Smooth muscle cell (in vitro differentiated cells): ENCODE data around the gene WIPF2. TPM values are rescaled to one million over a fixed set of nuclear protein-coding genes. Genes with fewer than 3 reads are reported as not detected.

ENCODE experiments used
- DNase-seq: peaks from one replicate; lab custom pipeline; 2025; ENCODE audit not compliant: unreplicated experiment; lab: John Stamatoyannopoulos, UW
- H2AFZ ChIP-seq: fragments of 200-600 bp; sonication (generic); 2 replicates; pipeline ENCODE4 v1.6.0; 2016; ENCODE audit warnings: antibody characterized with exemption, low read depth, mild to moderate bottlenecking
- H3F3A ChIP-seq: fragments of 200-600 bp; sonication (generic); 2 replicates; pipeline ENCODE4 v1.6.0; 2017; ENCODE audit warnings: antibody characterized with exemption, low read depth
- H3K27ac ChIP-seq: fragments of 200-600 bp; sonication (generic); 2 replicates; pipeline ENCODE4 v1.5.1; 2016; ENCODE audit warnings: low read depth, mild to moderate bottlenecking
- H3K27me3 ChIP-seq: fragments of 200-600 bp; sonication (generic); 2 replicates; pipeline ENCODE4 v1.6.1; 2016; ENCODE audit warnings: low read depth, mild to moderate bottlenecking
- H3K36me3 ChIP-seq: fragments of 200-600 bp; sonication (generic); 2 replicates; pipeline ENCODE4 v1.5.1; 2016; ENCODE audit warnings: low read depth
- H3K4me1 ChIP-seq: fragments of 200-600 bp; sonication (generic); 2 replicates; pipeline ENCODE4 v1.5.1; 2016; ENCODE audit warnings: low read depth
- H3K4me2 ChIP-seq: fragments of 200-600 bp; sonication (generic); 2 replicates; pipeline ENCODE4 v1.6.0; 2016; ENCODE audit warnings: mild to moderate bottlenecking
- H3K4me3 ChIP-seq: fragments of 200-600 bp; sonication (generic); 2 replicates; pipeline ENCODE4 v1.5.1; 2016; ENCODE audit warnings: mild to moderate bottlenecking
- H3K79me2 ChIP-seq: fragments of 200-600 bp; sonication (generic); 2 replicates; pipeline ENCODE4 v1.6.0; 2016; ENCODE audit warnings: low read depth, mild to moderate bottlenecking
- H3K9ac ChIP-seq: fragments of 200-600 bp; sonication (generic); 2 replicates; pipeline ENCODE4 v1.6.0; 2016; ENCODE audit warnings: low read depth
- H3K9me3 ChIP-seq: fragments of 200-600 bp; sonication (generic); replicated peaks from 2 replicates; pipeline ENCODE4 v1.5.1; 2016; ENCODE audit warnings: low read depth
- H4K20me1 ChIP-seq: fragments of 200-600 bp; sonication (generic); 2 replicates; pipeline ENCODE4 v1.6.0; 2016; ENCODE audit warnings: low read depth
- WGBS: methylation state at CpG from one replicate; pipeline ENCODE4 v1.1.7; 2016; ENCODE audit warnings: low lambda C conversion rate; 5-methylcytosine and 5-hydroxymethylcytosine counted together
- polyA plus RNA-seq: library from polyadenylated mRNA; unstranded; fragments of >200 nt; fragmentation: Nextera tagmentation; extraction: Ambion mirVana; gene quantifications from 2 replicates; pipeline ENCODE4 v1.2.1, GENCODE V29; 2016
- total RNA-seq: library from RNA; depleted of rRNA; stranded (reverse); fragments of >200 nt; gene quantifications from 2 replicates; pipeline ENCODE4 v1.2.3, GENCODE V29; 2014
- TF ChIP-seq, protein P1 (sequence below): fragments of 200-600 bp; sonication (generic); IDR thresholded peaks from 2 replicates; pipeline ENCODE4 v1.5.1; 2017; ENCODE audit warnings: borderline replicate concordance, mild to moderate bottlenecking, antibody characterized with exemption; ENCODE audit not compliant: insufficient read depth, poor library complexity, severe bottlenecking

Gene WIPF2, protein sequence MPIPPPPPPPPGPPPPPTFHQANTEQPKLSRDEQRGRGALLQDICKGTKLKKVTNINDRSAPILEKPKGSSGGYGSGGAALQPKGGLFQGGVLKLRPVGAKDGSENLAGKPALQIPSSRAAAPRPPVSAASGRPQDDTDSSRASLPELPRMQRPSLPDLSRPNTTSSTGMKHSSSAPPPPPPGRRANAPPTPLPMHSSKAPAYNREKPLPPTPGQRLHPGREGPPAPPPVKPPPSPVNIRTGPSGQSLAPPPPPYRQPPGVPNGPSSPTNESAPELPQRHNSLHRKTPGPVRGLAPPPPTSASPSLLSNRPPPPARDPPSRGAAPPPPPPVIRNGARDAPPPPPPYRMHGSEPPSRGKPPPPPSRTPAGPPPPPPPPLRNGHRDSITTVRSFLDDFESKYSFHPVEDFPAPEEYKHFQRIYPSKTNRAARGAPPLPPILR
- total RNA-seq (6.5 and 6.7 TPM in 2 replicates), polyA plus RNA-seq (13.9 and 19.6 TPM in 2 replicates)

DNA sequence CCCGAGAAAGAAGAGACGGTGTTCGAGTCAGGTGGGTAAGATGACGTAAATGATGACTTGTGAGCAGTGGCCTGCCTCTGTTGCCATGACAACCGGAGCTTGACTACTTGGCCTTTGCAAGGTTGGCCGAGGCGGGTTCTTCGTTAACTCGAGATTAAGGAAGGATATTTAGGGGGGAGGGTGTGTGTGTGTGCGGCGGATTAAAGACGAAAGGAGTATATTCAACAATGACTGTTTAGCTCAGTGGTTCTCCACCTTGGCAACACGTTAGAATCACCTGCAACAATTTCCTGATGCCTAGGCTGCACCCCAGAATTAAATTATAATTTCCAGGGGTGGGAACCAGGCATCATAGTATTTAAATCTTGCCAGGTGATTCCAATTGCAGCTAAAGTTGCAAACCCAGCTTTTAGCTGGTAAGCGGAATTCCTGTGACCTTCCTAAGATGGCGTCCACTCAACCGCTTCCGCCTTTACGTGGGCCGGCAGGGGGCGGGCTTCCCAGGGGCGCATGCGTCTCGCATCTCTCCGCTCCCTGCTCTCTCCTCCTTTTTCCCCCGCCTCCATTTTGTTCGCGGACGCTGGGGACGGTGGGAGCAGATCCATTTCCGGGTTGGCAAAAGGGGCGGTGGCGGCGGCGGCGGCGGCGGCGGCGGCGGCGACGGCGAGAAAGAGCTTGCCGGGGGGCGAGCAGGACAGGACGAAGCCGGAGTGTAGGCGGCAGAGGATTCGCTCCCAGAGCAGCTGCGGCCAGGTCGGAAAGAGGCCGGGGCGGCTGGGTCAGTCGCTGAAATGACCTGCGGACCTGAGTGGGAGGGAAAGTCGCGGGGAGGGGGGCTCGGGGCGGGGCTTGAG, at the start of gene WIPF2:
TSS of gene WIPF2 (plus strand) at position 565 of the 854 bp plus-strand sequence. CDS start 37,156 bp downstream, outside the sequence.
- no peaks in the 10 kb centered on the region for H3K4me1 ChIP-seq
- WGBS = 6% methylated on average over 52 of the region's 59 CpGs

DNA sequence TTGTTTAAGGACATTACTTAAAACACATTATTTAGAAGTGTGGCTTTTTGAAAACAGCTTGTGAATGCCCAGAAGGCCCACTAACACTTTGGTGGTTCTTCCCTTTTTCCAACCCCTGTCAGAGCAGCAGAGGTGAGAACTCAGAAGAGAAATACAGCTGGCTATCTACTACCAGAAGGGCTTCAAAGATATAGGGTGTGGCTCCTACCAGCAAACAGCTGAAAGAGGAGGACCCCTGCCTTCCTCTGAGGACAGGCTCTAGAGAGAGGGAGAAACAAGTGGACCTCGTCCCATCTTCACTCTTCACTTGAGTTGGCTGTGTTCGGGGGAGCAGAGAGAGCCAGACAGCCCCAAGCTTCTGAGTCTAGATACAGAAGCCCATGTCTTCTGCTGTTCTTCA, 48.8 kb upstream of the WIPF2 start:
- H2AFZ ChIP-seq = no peak overlapping the region
- peaks cover 18% of the 10 kb centered on the region for H3F3A ChIP-seq
- H3K4me2 ChIP-seq = no peak overlapping the region
- H3K36me3 ChIP-seq = peaks cover 8% of the 10 kb centered on the region
- no peak overlapping the region for H3K4me3 ChIP-seq
- H3K79me2 ChIP-seq = peaks cover 6% of the 10 kb centered on the region
- DNase-seq = no peak
- no peaks in the 10 kb centered on the region for H3K27me3 ChIP-seq
- 93% methylated on average over 2 of the region's 2 CpGs for WGBS
- H3K9me3 ChIP-seq = no peaks in the 10 kb centered on the region
- H3K9ac ChIP-seq = no peak overlapping the region
- H3K4me1 ChIP-seq = no peaks in the 10 kb centered on the region
- TF ChIP-seq, protein P1, sequence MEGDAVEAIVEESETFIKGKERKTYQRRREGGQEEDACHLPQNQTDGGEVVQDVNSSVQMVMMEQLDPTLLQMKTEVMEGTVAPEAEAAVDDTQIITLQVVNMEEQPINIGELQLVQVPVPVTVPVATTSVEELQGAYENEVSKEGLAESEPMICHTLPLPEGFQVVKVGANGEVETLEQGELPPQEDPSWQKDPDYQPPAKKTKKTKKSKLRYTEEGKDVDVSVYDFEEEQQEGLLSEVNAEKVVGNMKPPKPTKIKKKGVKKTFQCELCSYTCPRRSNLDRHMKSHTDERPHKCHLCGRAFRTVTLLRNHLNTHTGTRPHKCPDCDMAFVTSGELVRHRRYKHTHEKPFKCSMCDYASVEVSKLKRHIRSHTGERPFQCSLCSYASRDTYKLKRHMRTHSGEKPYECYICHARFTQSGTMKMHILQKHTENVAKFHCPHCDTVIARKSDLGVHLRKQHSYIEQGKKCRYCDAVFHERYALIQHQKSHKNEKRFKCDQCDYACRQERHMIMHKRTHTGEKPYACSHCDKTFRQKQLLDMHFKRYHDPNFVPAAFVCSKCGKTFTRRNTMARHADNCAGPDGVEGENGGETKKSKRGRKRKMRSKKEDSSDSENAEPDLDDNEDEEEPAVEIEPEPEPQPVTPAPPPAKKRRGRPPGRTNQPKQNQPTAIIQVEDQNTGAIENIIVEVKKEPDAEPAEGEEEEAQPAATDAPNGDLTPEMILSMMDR = no peak
- no peak overlapping the region for H3K27ac ChIP-seq
- peaks cover 20% of the 10 kb centered on the region for H4K20me1 ChIP-seq

More for the DNA sequence above, at the start of gene WIPF2:
- peak; percentile 85 for DNase-seq
- Histone ChIP-seq H3K4me3 (peak within 1 kb of the TSS; percentile 88), H3K36me3 (no peaks in the 10 kb centered on the region), H3K4me2 (peak within 1 kb of the TSS; percentile 88), H3K9me3 (no peaks in the 10 kb centered on the region), H2AFZ (peak within 1 kb of the TSS; percentile 83), H4K20me1 (peaks cover 18% of the 10 kb centered on the region), H3K27me3 (no peaks in the 10 kb centered on the region), H3K27ac (peak within 1 kb of the TSS; percentile 95), H3K9ac (peak within 1 kb of the TSS; percentile 91), H3K79me2 (peaks cover 34% of the 10 kb centered on the region), H3F3A (no peaks in the 10 kb centered on the region)
- TF ChIP-seq, protein P1 = peak; percentile 56

DNA sequence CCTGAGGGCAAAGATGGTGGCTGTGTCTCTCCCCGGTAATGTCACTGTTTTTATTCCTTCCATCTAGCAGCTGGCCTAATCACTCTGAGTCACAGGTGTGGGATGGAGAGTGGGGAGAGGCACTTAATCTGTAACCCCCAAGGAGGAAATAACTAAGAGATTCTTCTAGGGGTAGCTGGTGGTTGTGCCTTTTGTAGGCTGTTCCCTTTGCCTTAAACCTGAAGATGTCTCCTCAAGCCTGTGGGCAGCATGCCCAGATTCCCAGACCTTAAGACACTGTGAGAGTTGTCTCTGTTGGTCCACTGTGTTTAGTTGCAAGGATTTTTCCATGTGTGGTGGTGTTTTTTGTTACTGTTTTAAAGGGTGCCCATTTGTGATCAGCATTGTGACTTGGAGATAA, 47.4 kb upstream of the WIPF2 start:
- Histone ChIP-seq H3K9me3 (no peaks in the 10 kb centered on the region), H2AFZ (no peak overlapping the region), H3K27me3 (no peaks in the 10 kb centered on the region), H3K4me1 (no peaks in the 10 kb centered on the region), H4K20me1 (peaks cover 14% of the 10 kb centered on the region), H3K4me2 (no peak overlapping the region), H3K79me2 (no peaks in the 10 kb centered on the region), H3K27ac (no peak overlapping the region), H3K9ac (no peak overlapping the region), H3K36me3 (peaks cover 8% of the 10 kb centered on the region), H3F3A (peaks cover 13% of the 10 kb centered on the region), H3K4me3 (no peak overlapping the region)
- WGBS = 86% methylated on average over 1 of the region's 1 CpG
- DNase-seq = no peak
- TF ChIP-seq, protein P1 = no peak
